GM19324 (cell line): ENCODE measurements around the gene DDX31.

Experiments used
- ATAC-seq: cut with Tn5 transposase; IDR thresholded peaks from one replicate; pipeline ENCODE4 v1.9.1; 2021; ENCODE audit warnings: mild to moderate bottlenecking, moderate library complexity; ENCODE audit not compliant: unreplicated experiment, low FRiP score

The DDX31 gene

GRCh38 chr9:132638240-132638639 lies 31.5 kb downstream of the DDX31 start:
- no peak for ATAC-seq

GRCh38 chr9:132637801-132638200 lies 32.0 kb downstream of the DDX31 start:
- ATAC-seq = no peak

- no peak for ATAC-seq
Observed at GRCh38 chr9:132637351-132637750, 32.4 kb downstream of the DDX31 start.

GRCh38 chr9:132634327-132634726 lies 35.5 kb downstream of the DDX31 start:
- ATAC-seq = no peak

GRCh38 chr9:132632413-132633129 lies 37.2 kb downstream of the DDX31 start:
- ATAC-seq = no peak

GRCh38 chr9:132631685-132632084 lies 38.1 kb downstream of the DDX31 start:
- no peak for ATAC-seq

- ATAC-seq = no peak
Observed at GRCh38 chr9:132631280-132631679, 38.5 kb downstream of the DDX31 start.

GRCh38 chr9:132630811-132631210 lies 39.0 kb downstream of the DDX31 start:
- no peak for ATAC-seq

- no peak for ATAC-seq
Observed at GRCh38 chr9:132630116-132630515, 39.7 kb downstream of the DDX31 start.

GRCh38 chr9:132628746-132629145 lies 41.0 kb downstream of the DDX31 start:
- ATAC-seq = no peak

GRCh38 chr9:132627594-132627993 lies 42.2 kb downstream of the DDX31 start:
- ATAC-seq = no peak

GRCh38 chr9:132627106-132627505 lies 42.7 kb downstream of the DDX31 start:
- ATAC-seq = no peak

- ATAC-seq = no peak
Observed at GRCh38 chr9:132626285-132626684, 43.5 kb downstream of the DDX31 start.

- no peak for ATAC-seq
Observed at GRCh38 chr9:132622159-132622558, 47.6 kb downstream of the DDX31 start.

GRCh38 chr9:132616725-132617124 lies 53.1 kb downstream of the DDX31 start:
- ATAC-seq = no peak

GRCh38 chr9:132615774-132616173 lies 54.0 kb downstream of the DDX31 start:
- ATAC-seq = no peak

- ATAC-seq = no peak
Observed at GRCh38 chr9:132614324-132614723, 55.5 kb downstream of the DDX31 start.

GRCh38 chr9:132610661-132611060 lies 59.1 kb downstream of the DDX31 start:
- ATAC-seq = no peak

- no peak for ATAC-seq
Observed at GRCh38 chr9:132609829-132610228, 60.0 kb downstream of the DDX31 start.

- ATAC-seq = no peak
Observed at GRCh38 chr9:132609184-132609583, 60.6 kb downstream of the DDX31 start.

- no peak for ATAC-seq
Observed at GRCh38 chr9:132606066-132606465, 63.7 kb downstream of the DDX31 start.

- no peak for ATAC-seq
Observed at GRCh38 chr9:132605387-132605786, 64.4 kb downstream of the DDX31 start.

GRCh38 chr9:132602207-132602606 lies 67.6 kb downstream of the DDX31 start:
- ATAC-seq = no peak
